Fibroblast of gingiva (primary cell): ENCODE data around the gene PREX1.

Experiments used
- DNase-seq: peaks from one replicate; pipeline ENCODE4 v3.0.0-alpha.2; 2011; ENCODE audit warnings: low read depth

The PREX1 gene

GRCh38 chr20:48656661-48657211 is 171.1 kb downstream of the PREX1 start:
- DNase-seq: no peak

GRCh38 chr20:48656137-48656536 is 171.7 kb downstream of the PREX1 start:
- DNase-seq: no peak

- DNase-seq: no peak
Observed at GRCh38 chr20:48653706-48654051, 174.1 kb downstream of the PREX1 start.

GRCh38 chr20:48652961-48653705 is 174.7 kb downstream of the PREX1 start:
- DNase-seq: no peak

- DNase-seq: no peak
Observed at GRCh38 chr20:48651960-48652359, 175.8 kb downstream of the PREX1 start.

GRCh38 chr20:48651271-48651670 is 176.5 kb downstream of the PREX1 start:
- DNase-seq: no peak

- DNase-seq: no peak
Observed at GRCh38 chr20:48649868-48650267, 177.9 kb downstream of the PREX1 start.

- no peak for DNase-seq
Observed at GRCh38 chr20:48649104-48649626, 178.6 kb downstream of the PREX1 start.

GRCh38 chr20:48648482-48649051 is 179.2 kb downstream of the PREX1 start:
- no peak for DNase-seq

- DNase-seq: no peak
Observed at GRCh38 chr20:48647858-48648257, 179.9 kb downstream of the PREX1 start.

GRCh38 chr20:48645666-48646065 is 182.1 kb downstream of the PREX1 start:
- no peak for DNase-seq

GRCh38 chr20:48644286-48644828 is 183.4 kb downstream of the PREX1 start:
- DNase-seq: no peak

GRCh38 chr20:48642105-48642880 is 185.5 kb downstream of the PREX1 start:
- no peak for DNase-seq

GRCh38 chr20:48640871-48641270 is 186.9 kb downstream of the PREX1 start:
- DNase-seq: no peak

- DNase-seq: no peak
Observed at GRCh38 chr20:48639899-48640298, 187.9 kb downstream of the PREX1 start.

GRCh38 chr20:48638546-48638945 is 189.3 kb downstream of the PREX1 start:
- DNase-seq: peak; percentile 62

GRCh38 chr20:48637461-48637860 is 190.3 kb downstream of the PREX1 start:
- DNase-seq: no peak

GRCh38 chr20:48636301-48636700 is 191.5 kb downstream of the PREX1 start:
- no peak for DNase-seq

GRCh38 chr20:48635791-48636267 is 192.0 kb downstream of the PREX1 start:
- peak; percentile 35 for DNase-seq

- no peak for DNase-seq
Observed at GRCh38 chr20:48635361-48635760, 192.4 kb downstream of the PREX1 start.

GRCh38 chr20:48634641-48635040 is 193.2 kb downstream of the PREX1 start:
- DNase-seq: no peak

GRCh38 chr20:48633620-48634257 is 194.1 kb downstream of the PREX1 start:
- no peak for DNase-seq
